ENCODE measurements around the gene PMPCA.
A peak's percentile ranks its signal among the peaks of the same experiment; 100 is the strongest.

Gene PMPCA

GRCh38 chr9:136436055-136436634 lies 25.7 kb downstream of the PMPCA start:
- peaks cover 39% of the 10 kb centered on the region for H4K20me1 ChIP-seq (ENCODE audit: insufficient read depth, low read length, poor library complexity, severe bottlenecking)
- H3F3A ChIP-seq (ENCODE audit: low read depth): no peaks in the 10 kb centered on the region
- H3K27me3 ChIP-seq (ENCODE audit: insufficient read depth, low read length, poor library complexity, severe bottlenecking): no peaks in the 10 kb centered on the region
- no peaks in the 10 kb centered on the region for H3K9me2 ChIP-seq (replicated peaks; ENCODE audit: low read depth, low read length)
- peak overlapping the region; percentile 98 for H3K4me2 ChIP-seq (ENCODE audit: low read depth, low read length, poor library complexity, severe bottlenecking)
- H3K36me3 ChIP-seq (ENCODE audit: insufficient read depth, low read length): peaks cover 8% of the 10 kb centered on the region; the same call in 1 of the 2 replicates
- peak overlapping the region; percentile 93 for H3K4me3 ChIP-seq (ENCODE audit: low read length, poor library complexity, severe bottlenecking)
- TF ChIP-seq, protein P1, sequence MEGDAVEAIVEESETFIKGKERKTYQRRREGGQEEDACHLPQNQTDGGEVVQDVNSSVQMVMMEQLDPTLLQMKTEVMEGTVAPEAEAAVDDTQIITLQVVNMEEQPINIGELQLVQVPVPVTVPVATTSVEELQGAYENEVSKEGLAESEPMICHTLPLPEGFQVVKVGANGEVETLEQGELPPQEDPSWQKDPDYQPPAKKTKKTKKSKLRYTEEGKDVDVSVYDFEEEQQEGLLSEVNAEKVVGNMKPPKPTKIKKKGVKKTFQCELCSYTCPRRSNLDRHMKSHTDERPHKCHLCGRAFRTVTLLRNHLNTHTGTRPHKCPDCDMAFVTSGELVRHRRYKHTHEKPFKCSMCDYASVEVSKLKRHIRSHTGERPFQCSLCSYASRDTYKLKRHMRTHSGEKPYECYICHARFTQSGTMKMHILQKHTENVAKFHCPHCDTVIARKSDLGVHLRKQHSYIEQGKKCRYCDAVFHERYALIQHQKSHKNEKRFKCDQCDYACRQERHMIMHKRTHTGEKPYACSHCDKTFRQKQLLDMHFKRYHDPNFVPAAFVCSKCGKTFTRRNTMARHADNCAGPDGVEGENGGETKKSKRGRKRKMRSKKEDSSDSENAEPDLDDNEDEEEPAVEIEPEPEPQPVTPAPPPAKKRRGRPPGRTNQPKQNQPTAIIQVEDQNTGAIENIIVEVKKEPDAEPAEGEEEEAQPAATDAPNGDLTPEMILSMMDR (conservative IDR thresholded peaks at IDR 0.05; ENCODE audit: low read length): no peak
- no peak for TF ChIP-seq EZH2phosphoT487 (IDR thresholded peaks at IDR 0.05; ENCODE audit: borderline replicate concordance)
- H2AFZ ChIP-seq (ENCODE audit: low read length): no peak overlapping the region
- H3K79me2 ChIP-seq (ENCODE audit: insufficient read depth, low read length): peaks cover 51% of the 10 kb centered on the region
- H3K9me3 ChIP-seq (ENCODE audit: insufficient read depth, low read depth, low read length): no peaks in the 10 kb centered on the region
- H3K9ac ChIP-seq (ENCODE audit: low read depth, low read length, poor library complexity, severe bottlenecking): peak overlapping the region; percentile 87
- peaks cover 22% of the 10 kb centered on the region for H3K4me1 ChIP-seq (ENCODE audit: insufficient read depth, low read length, poor library complexity, severe bottlenecking)

DNA sequence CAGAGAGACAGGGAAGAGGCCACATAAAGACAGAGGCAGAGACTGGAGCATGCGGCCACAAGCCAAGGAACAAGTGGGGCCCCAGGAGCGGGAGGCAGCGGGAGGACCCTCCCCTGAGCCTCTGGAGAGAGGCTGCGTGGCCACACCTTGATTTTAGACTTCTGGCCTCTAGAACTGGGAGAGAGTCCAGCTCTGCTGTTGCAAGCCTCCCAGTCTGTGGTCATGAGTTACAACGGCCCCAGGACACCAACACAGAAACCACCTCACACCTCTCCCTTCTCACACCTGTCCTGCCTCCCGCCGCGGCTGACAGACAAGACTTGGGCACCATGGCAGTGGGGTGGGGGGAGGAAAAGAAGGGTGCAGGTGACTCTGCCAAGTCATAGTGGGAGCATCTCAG lies 27.0 kb downstream of the PMPCA start:
- Histone ChIP-seq H4K20me1 (ENCODE audit: insufficient read depth, low read length, poor library complexity, severe bottlenecking) (peaks cover 42% of the 10 kb centered on the region), H3K4me1 (ENCODE audit: insufficient read depth, low read length, poor library complexity, severe bottlenecking) (peaks cover 22% of the 10 kb centered on the region), H3F3A (ENCODE audit: low read depth) (no peaks in the 10 kb centered on the region), H3K9me3 (ENCODE audit: insufficient read depth, low read depth, low read length) (no peaks in the 10 kb centered on the region), H3K36me3 (ENCODE audit: insufficient read depth, low read length) (peaks cover 18% of the 10 kb centered on the region; the same call in 1 of the 2 replicates), H3K79me2 (ENCODE audit: insufficient read depth, low read length) (peaks cover 51% of the 10 kb centered on the region), H3K4me2 (ENCODE audit: low read depth, low read length, poor library complexity, severe bottlenecking) (peak overlapping the region; percentile 98), H3K9ac (ENCODE audit: low read depth, low read length, poor library complexity, severe bottlenecking) (peak overlapping the region; percentile 87), H3K27me3 (ENCODE audit: insufficient read depth, low read length, poor library complexity, severe bottlenecking) (no peaks in the 10 kb centered on the region), H3K9me2 (replicated peaks; ENCODE audit: low read depth, low read length) (no peaks in the 10 kb centered on the region), H3K4me3 (ENCODE audit: low read length, poor library complexity, severe bottlenecking) (peak overlapping the region; percentile 93), H2AFZ (ENCODE audit: low read length) (no peak overlapping the region)
- TF ChIP-seq, protein P1 (conservative IDR thresholded peaks at IDR 0.05; ENCODE audit: low read length): no peak
- TF ChIP-seq EZH2phosphoT487 (IDR thresholded peaks at IDR 0.05; ENCODE audit: borderline replicate concordance): no peak

GRCh38 chr9:136437839-136438547 lies 27.5 kb downstream of the PMPCA start:
- no peaks in the 10 kb centered on the region for H3K9me2 ChIP-seq (replicated peaks; ENCODE audit: low read depth, low read length)
- peaks cover 23% of the 10 kb centered on the region; the same call in 1 of the 2 replicates for H3K36me3 ChIP-seq (ENCODE audit: insufficient read depth, low read length)
- H2AFZ ChIP-seq (ENCODE audit: low read length): no peak overlapping the region
- peaks cover 51% of the 10 kb centered on the region for H3K79me2 ChIP-seq (ENCODE audit: insufficient read depth, low read length)
- TF ChIP-seq, protein P1 (conservative IDR thresholded peaks at IDR 0.05; ENCODE audit: low read length): no peak
- no peak for TF ChIP-seq EZH2phosphoT487 (IDR thresholded peaks at IDR 0.05; ENCODE audit: borderline replicate concordance)
- H3K27me3 ChIP-seq (ENCODE audit: insufficient read depth, low read length, poor library complexity, severe bottlenecking): no peaks in the 10 kb centered on the region
- no peaks in the 10 kb centered on the region for H3K9me3 ChIP-seq (ENCODE audit: insufficient read depth, low read depth, low read length)
- H3K4me1 ChIP-seq (ENCODE audit: insufficient read depth, low read length, poor library complexity, severe bottlenecking): peaks cover 22% of the 10 kb centered on the region
- H3K4me3 ChIP-seq (ENCODE audit: low read length, poor library complexity, severe bottlenecking): peak overlapping the region; percentile 93
- H3F3A ChIP-seq (ENCODE audit: low read depth): no peaks in the 10 kb centered on the region
- peak overlapping the region; percentile 98 for H3K4me2 ChIP-seq (ENCODE audit: low read depth, low read length, poor library complexity, severe bottlenecking)
- H4K20me1 ChIP-seq (ENCODE audit: insufficient read depth, low read length, poor library complexity, severe bottlenecking): peaks cover 42% of the 10 kb centered on the region
- H3K9ac ChIP-seq (ENCODE audit: low read depth, low read length, poor library complexity, severe bottlenecking): peak overlapping the region; percentile 87

All from Loucy (cell line).